HFFc6 (cell line): ENCODE data around the gene ANTXR1. TPM values are rescaled to one million over a fixed set of nuclear protein-coding genes. Genes with fewer than 3 reads are reported as not detected.
"Not testable (repeated sequence)": the region's sequence is repeated elsewhere in the genome, so short reads cannot be mapped to it uniquely, and the experiment has no call there.

Experiments used
- DNase-seq: peaks from one replicate; pipeline ENCODE4 v3.0.0-alpha.2; 2018
- H3K27ac Mint-ChIP-seq: 2 replicates; pipeline ENCODE4 v1.8.0; 2020; ENCODE audit warnings: mild to moderate bottlenecking, mixed read lengths
- H3K27me3 Mint-ChIP-seq: 2 replicates; pipeline ENCODE4 v1.8.0; 2021; ENCODE audit warnings: mild to moderate bottlenecking, moderate library complexity, mixed read lengths; ENCODE audit not compliant: insufficient read depth
- H3K36me3 Mint-ChIP-seq: 2 replicates; pipeline ENCODE4 v1.8.0; 2021; ENCODE audit warnings: low read depth, mixed read lengths
- H3K4me1 Mint-ChIP-seq: 2 replicates; pipeline ENCODE4 v1.8.0; 2020; ENCODE audit warnings: low read depth, mixed read lengths
- H3K4me3 Mint-ChIP-seq: 2 replicates; pipeline ENCODE4 v1.8.0; 2020; ENCODE audit warnings: mild to moderate bottlenecking, moderate library complexity, mixed read lengths
- H3K9me3 Mint-ChIP-seq: 2 replicates; pipeline ENCODE4 v1.8.0; 2020; ENCODE audit warnings: mild to moderate bottlenecking, mixed read lengths
- total RNA-seq, 6 experiments: library from RNA; stranded (reverse); fragmentation: NEBNext Ultra II Directional; extraction: Animal tissue kit (Norgen Biotek cat#: 25700); gene quantifications; 2 replicates in 1 of 6; 3 replicates in 5 of 6; pipeline ENCODE4 v1.2.3, GENCODE V29; 2021
- TF ChIP-seq, protein P1 (sequence below): fragments of 200-600 bp; sonication (generic); IDR thresholded peaks from 2 replicates; pipeline ENCODE4 v1.5.0; 2021; ENCODE audit warnings: antibody characterized with exemption, mild to moderate bottlenecking

ANTXR1 gene
- total RNA-seq, 6 experiments from 2014 or later: 98.0 to 137 (median 124) TPM

DNA sequence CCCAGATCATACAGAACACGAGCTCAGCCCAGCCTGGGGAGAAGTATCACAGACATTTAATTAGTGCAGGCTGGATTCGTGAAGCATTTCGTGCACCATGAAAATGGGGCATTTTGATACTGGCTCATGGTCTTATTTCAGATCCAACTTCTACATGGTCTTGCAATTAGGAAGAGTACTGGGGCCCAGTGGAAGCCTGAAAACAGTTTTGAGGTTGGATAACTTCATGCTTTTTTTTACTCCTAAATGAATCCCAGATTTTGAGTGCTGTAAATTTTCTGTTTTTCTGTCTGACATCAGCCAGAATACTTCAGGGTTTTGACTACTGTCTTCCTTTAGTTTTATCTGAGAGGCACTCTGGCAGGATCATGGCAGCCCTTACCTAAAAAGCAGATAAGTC, 213.9 kb downstream of the ANTXR1 start:
- peaks cover 41% of the 10 kb centered on the region for H3K36me3 Mint-ChIP-seq
- no peak for DNase-seq
- TF ChIP-seq, protein P1, sequence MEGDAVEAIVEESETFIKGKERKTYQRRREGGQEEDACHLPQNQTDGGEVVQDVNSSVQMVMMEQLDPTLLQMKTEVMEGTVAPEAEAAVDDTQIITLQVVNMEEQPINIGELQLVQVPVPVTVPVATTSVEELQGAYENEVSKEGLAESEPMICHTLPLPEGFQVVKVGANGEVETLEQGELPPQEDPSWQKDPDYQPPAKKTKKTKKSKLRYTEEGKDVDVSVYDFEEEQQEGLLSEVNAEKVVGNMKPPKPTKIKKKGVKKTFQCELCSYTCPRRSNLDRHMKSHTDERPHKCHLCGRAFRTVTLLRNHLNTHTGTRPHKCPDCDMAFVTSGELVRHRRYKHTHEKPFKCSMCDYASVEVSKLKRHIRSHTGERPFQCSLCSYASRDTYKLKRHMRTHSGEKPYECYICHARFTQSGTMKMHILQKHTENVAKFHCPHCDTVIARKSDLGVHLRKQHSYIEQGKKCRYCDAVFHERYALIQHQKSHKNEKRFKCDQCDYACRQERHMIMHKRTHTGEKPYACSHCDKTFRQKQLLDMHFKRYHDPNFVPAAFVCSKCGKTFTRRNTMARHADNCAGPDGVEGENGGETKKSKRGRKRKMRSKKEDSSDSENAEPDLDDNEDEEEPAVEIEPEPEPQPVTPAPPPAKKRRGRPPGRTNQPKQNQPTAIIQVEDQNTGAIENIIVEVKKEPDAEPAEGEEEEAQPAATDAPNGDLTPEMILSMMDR: no peak
- H3K4me3 Mint-ChIP-seq: no peak overlapping the region
- H3K27me3 Mint-ChIP-seq: no peaks in the 10 kb centered on the region; the same call in none of the 2 replicates
- no peaks in the 10 kb centered on the region for H3K9me3 Mint-ChIP-seq
- H3K4me1 Mint-ChIP-seq: peaks cover 53% of the 10 kb centered on the region
- no peak overlapping the region for H3K27ac Mint-ChIP-seq

DNA sequence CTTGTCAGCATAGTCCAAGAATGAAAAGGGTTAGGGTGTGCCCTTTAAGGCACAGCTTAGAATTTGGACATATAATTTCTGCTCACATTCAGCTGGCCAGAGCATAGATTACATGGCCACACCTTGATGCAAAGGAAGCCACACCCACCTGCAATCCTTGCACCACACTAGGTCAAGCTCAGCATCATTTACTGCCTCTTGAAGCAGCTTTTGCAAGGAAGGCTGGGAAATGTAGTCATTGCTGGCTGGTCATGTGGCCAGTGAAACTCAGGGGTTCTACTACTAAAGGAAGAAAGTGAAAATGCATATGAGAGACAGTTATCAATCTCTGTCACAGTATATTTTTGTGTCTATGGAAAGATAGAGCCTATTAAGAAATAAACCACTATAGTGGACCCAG, 214.7 kb downstream of the ANTXR1 start:
- no peak for DNase-seq
- H3K36me3 Mint-ChIP-seq: peaks cover 42% of the 10 kb centered on the region
- H3K27me3 Mint-ChIP-seq: no peaks in the 10 kb centered on the region; the same call in none of the 2 replicates
- H3K27ac Mint-ChIP-seq: no peak overlapping the region
- no peak overlapping the region for H3K4me3 Mint-ChIP-seq
- TF ChIP-seq, protein P1: no peak
- no peaks in the 10 kb centered on the region for H3K9me3 Mint-ChIP-seq
- H3K4me1 Mint-ChIP-seq: peaks cover 45% of the 10 kb centered on the region

DNA sequence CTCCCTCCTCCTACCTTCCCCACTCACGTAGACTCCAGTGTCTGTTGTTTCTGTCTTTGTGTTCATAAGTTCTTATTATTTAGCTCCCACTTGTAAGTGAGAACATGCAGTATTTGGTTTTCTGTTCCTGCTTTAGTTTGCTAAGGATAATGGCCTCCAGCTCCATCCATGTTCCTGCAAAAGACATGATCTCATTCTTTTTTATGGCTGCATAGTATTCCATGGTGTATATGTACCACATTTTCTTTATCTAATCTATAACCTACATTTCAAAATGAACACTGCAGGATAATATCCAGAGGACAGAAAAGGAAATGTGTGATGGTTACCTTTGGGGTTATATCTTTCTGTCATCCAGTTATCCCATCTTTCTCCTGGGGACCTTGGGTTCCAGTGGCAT, 218.0 kb downstream of the ANTXR1 start:
- not testable (repeated sequence) for H3K27me3 Mint-ChIP-seq, H3K4me3 Mint-ChIP-seq, H3K27ac Mint-ChIP-seq, H3K9me3 Mint-ChIP-seq, DNase-seq
- Mint-ChIP-seq H3K4me1 (peaks cover 15% of the 10 kb centered on the region), H3K36me3 (peaks cover 33% of the 10 kb centered on the region)

DNA sequence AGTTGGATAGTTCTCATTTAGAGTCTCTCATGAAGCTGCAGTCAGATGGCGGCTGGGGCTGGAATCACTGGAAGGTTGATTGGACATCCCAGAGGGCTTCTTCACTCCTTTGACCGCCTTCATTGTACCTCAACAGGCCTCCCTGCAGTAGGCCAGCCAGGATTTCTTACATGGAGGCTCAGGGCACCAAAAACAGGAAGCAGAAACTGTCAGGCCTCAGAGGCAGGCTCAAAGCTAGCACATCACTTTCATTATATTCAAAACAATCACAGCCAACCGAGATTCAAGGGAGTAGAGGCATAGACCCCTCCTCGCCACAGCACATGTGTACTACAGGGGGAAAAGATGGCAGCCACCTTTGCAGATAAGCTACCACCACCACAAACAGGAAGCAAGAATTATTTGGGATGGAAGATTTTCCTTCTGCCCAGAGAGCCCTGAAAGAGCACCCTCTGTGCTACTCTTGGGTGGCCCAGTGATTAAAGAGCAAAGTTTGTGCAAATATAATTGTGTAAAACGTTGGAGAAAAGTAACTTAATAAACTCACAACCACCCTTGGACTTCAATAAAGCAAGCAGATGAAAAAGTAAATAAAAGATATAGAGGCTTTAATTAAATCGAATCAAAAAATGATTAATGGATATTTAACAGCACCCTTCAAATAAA, 218.8 kb downstream of the ANTXR1 start:
- H3K27me3 Mint-ChIP-seq: no peaks in the 10 kb centered on the region; the same call in none of the 2 replicates

DNA sequence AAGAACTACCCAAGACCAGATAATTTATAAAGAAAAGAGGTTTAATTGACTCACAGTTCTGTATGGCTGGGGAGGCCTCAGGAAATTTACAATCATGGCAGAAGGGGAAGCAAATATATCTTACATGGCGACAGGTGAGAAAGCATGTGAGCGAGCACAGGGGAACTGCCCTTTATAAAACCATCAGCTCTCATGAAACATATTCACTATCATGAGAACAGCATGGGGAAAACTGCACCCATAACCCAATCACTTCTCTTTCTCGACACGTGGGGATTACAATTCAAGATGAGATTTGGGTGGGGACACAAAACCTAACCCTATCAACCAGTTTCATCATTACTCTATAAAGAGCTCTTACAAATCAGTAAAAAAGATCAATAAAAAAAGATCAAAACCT, 222.9 kb downstream of the ANTXR1 start:
- H3K4me3 Mint-ChIP-seq: not testable (repeated sequence)

More for the DNA sequence above, 218.8 kb downstream of the ANTXR1 start:
- TF ChIP-seq, protein P1: no peak
- no peak for DNase-seq
- Mint-ChIP-seq H3K27ac (0 out of 2 replicates have a peak overlapping the region, but pooled peaks have one; percentile 10), H3K4me1 (peaks cover 15% of the 10 kb centered on the region), H3K36me3 (peaks cover 28% of the 10 kb centered on the region), H3K4me3 (no peak overlapping the region), H3K9me3 (no peaks in the 10 kb centered on the region)

DNA sequence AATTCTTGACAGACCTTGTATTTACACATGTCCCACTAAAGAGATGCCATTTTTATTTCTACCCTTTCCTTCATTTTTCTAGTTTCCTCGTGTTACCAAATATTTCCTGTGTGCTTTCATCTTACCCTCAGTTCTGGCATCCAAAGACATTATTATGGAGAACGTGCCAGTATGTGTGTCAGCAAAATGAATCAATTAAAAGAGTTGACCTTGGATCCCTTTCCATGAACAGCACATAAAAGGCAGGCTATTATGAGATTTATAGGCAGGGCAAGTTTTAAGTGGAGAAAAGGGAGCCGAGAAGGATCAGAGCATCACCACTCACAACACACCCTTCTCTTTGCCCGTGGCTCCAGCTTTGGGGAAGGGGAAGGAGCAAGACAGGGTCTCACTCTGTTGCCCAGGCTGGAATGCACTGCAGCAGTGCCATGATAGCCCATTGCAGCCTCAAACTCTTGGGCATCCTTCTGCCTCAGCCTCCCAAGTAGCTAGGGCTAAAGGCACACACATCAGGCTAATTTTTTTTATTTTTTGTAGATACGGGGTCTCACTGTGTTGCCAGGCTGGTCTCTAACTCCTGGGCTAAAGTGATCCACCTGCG, 224.2 kb downstream of the ANTXR1 start:
- no peaks in the 10 kb centered on the region; the same call in 1 of the 2 replicates for H3K27me3 Mint-ChIP-seq
- TF ChIP-seq, protein P1: no peak
- H3K4me1 Mint-ChIP-seq: peaks cover 52% of the 10 kb centered on the region
- no peak for DNase-seq
- H3K4me3 Mint-ChIP-seq: no peak overlapping the region
- no peaks in the 10 kb centered on the region for H3K9me3 Mint-ChIP-seq
- peaks cover 18% of the 10 kb centered on the region for H3K36me3 Mint-ChIP-seq
- peak overlapping the region; percentile 45 for H3K27ac Mint-ChIP-seq

More for the DNA sequence above, 222.9 kb downstream of the ANTXR1 start:
- not testable (repeated sequence) for H3K9me3 Mint-ChIP-seq, H3K27me3 Mint-ChIP-seq, H3K27ac Mint-ChIP-seq, DNase-seq
- Mint-ChIP-seq H3K4me1 (peaks cover 41% of the 10 kb centered on the region), H3K36me3 (peaks cover 28% of the 10 kb centered on the region)
